ENCODE results near the gene ZNF184. TPM values are rescaled to one million over a fixed set of nuclear protein-coding genes. Genes with fewer than 3 reads are reported as not detected.

The ZNF184 gene
- total and polyA plus RNA-seq, 10 of the 15 experiments (the other 5 are each of a cell fraction or from before 2014, with no cell fraction given): 4.1 to 15.1 (median 8.3) TPM

DNA sequence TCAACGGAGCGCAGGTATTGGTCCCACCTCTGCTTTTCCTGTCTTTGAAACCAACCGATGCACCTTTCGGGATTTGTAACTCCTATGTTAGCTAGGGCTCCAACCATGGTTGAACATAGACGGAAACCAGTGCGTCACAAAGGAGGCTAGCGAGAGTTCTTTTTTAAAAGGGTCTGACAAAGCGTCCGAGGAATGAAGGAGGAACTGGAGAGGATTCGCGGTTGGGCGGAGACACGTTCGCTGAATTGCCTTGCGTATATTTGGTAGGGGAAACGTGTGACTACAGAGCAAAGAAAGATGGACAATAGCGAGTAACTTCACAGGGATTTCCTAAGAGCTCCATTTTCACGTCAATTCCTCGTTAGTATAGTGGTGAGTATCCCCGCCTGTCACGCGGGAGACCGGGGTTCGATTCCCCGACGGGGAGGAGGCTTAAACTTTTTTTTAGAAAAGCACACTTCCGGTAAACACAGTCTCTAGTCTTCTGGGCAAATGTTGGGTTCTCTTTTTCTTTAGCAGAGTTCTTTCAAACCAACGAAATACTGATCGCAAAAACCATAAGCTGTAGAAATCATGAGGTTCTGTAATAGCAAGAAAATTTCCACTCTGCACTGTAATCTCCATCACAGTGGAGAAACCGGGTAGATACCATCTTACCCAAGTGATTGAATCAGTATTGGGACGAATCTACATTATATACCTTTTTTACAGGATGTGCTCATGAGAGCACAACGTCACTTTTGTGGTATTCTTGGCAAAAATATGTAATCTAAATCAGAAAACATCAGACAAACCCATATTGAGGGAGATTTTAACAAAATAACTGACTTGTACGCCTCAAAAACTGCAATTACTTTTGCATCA is 6.6 kb upstream of the ZNF184 start (continued):
- TF ChIP-seq, protein P1, sequence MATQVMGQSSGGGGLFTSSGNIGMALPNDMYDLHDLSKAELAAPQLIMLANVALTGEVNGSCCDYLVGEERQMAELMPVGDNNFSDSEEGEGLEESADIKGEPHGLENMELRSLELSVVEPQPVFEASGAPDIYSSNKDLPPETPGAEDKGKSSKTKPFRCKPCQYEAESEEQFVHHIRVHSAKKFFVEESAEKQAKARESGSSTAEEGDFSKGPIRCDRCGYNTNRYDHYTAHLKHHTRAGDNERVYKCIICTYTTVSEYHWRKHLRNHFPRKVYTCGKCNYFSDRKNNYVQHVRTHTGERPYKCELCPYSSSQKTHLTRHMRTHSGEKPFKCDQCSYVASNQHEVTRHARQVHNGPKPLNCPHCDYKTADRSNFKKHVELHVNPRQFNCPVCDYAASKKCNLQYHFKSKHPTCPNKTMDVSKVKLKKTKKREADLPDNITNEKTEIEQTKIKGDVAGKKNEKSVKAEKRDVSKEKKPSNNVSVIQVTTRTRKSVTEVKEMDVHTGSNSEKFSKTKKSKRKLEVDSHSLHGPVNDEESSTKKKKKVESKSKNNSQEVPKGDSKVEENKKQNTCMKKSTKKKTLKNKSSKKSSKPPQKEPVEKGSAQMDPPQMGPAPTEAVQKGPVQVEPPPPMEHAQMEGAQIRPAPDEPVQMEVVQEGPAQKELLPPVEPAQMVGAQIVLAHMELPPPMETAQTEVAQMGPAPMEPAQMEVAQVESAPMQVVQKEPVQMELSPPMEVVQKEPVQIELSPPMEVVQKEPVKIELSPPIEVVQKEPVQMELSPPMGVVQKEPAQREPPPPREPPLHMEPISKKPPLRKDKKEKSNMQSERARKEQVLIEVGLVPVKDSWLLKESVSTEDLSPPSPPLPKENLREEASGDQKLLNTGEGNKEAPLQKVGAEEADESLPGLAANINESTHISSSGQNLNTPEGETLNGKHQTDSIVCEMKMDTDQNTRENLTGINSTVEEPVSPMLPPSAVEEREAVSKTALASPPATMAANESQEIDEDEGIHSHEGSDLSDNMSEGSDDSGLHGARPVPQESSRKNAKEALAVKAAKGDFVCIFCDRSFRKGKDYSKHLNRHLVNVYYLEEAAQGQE (IDR thresholded peaks at IDR 0.05; ENCODE audit: low read depth, low read length): no peak
- TF ChIP-seq JUNB (IDR thresholded peaks at IDR 0.05): 0 out of 2 replicates have a peak, but pooled peaks have one; percentile 17
- TF ChIP-seq, protein P2, sequence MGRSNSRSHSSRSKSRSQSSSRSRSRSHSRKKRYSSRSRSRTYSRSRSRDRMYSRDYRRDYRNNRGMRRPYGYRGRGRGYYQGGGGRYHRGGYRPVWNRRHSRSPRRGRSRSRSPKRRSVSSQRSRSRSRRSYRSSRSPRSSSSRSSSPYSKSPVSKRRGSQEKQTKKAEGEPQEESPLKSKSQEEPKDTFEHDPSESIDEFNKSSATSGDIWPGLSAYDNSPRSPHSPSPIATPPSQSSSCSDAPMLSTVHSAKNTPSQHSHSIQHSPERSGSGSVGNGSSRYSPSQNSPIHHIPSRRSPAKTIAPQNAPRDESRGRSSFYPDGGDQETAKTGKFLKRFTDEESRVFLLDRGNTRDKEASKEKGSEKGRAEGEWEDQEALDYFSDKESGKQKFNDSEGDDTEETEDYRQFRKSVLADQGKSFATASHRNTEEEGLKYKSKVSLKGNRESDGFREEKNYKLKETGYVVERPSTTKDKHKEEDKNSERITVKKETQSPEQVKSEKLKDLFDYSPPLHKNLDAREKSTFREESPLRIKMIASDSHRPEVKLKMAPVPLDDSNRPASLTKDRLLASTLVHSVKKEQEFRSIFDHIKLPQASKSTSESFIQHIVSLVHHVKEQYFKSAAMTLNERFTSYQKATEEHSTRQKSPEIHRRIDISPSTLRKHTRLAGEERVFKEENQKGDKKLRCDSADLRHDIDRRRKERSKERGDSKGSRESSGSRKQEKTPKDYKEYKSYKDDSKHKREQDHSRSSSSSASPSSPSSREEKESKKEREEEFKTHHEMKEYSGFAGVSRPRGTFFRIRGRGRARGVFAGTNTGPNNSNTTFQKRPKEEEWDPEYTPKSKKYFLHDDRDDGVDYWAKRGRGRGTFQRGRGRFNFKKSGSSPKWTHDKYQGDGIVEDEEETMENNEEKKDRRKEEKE (IDR thresholded peaks at IDR 0.05): no peak
- TF ChIP-seq ZNF207 (IDR thresholded peaks at IDR 0.05; ENCODE audit: borderline replicate concordance): peak; percentile 90
- TF ChIP-seq SREBF1 (IDR thresholded peaks at IDR 0.05; ENCODE audit: low read length): 0 out of 2 replicates have a peak, but pooled peaks have one; percentile 39
- TF ChIP-seq, protein P3, sequence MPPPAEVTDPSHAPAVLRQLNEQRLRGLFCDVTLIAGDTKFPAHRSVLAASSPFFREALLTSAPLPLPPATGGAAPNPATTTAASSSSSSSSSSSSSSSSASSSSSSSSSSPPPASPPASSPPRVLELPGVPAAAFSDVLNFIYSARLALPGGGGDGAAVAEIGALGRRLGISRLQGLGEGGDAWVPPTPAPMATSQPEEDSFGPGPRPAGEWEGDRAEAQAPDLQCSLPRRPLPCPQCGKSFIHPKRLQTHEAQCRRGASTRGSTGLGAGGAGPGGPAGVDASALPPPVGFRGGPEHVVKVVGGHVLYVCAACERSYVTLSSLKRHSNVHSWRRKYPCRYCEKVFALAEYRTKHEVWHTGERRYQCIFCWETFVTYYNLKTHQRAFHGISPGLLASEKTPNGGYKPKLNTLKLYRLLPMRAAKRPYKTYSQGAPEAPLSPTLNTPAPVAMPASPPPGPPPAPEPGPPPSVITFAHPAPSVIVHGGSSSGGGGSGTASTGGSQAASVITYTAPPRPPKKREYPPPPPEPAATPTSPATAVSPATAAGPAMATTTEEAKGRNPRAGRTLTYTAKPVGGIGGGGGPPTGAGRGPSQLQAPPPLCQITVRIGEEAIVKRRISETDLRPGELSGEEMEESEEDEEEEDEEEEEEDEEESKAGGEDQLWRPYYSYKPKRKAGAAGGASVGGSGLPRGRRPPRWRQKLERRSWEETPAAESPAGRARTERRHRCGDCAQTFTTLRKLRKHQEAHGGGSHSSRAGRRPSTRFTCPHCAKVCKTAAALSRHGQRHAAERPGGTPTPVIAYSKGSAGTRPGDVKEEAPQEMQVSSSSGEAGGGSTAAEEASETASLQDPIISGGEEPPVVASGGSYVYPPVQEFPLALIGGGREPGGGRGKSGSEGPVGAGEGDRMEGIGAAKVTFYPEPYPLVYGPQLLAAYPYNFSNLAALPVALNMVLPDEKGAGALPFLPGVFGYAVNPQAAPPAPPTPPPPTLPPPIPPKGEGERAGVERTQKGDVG (CRISPR knock-in tag; IDR thresholded peaks at IDR 0.05): no peak; the same call in 1 of the 2 replicates
- TF ChIP-seq, protein P4, sequence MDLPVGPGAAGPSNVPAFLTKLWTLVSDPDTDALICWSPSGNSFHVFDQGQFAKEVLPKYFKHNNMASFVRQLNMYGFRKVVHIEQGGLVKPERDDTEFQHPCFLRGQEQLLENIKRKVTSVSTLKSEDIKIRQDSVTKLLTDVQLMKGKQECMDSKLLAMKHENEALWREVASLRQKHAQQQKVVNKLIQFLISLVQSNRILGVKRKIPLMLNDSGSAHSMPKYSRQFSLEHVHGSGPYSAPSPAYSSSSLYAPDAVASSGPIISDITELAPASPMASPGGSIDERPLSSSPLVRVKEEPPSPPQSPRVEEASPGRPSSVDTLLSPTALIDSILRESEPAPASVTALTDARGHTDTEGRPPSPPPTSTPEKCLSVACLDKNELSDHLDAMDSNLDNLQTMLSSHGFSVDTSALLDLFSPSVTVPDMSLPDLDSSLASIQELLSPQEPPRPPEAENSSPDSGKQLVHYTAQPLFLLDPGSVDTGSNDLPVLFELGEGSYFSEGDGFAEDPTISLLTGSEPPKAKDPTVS (IDR thresholded peaks at IDR 0.05; ENCODE audit: low read depth, low read length): no peak
- TF ChIP-seq EGR1 (IDR thresholded peaks at IDR 0.05; ENCODE audit: borderline replicate concordance in 1 of 2, low read depth in 2 of 2, low read length in 2 of 2): no peak
- TF ChIP-seq NFIC (IDR thresholded peaks at IDR 0.05; ENCODE audit: low read depth, low read length): 0 out of 2 replicates have a peak, but pooled peaks have one; percentile 56
- TF ChIP-seq, protein P5, sequence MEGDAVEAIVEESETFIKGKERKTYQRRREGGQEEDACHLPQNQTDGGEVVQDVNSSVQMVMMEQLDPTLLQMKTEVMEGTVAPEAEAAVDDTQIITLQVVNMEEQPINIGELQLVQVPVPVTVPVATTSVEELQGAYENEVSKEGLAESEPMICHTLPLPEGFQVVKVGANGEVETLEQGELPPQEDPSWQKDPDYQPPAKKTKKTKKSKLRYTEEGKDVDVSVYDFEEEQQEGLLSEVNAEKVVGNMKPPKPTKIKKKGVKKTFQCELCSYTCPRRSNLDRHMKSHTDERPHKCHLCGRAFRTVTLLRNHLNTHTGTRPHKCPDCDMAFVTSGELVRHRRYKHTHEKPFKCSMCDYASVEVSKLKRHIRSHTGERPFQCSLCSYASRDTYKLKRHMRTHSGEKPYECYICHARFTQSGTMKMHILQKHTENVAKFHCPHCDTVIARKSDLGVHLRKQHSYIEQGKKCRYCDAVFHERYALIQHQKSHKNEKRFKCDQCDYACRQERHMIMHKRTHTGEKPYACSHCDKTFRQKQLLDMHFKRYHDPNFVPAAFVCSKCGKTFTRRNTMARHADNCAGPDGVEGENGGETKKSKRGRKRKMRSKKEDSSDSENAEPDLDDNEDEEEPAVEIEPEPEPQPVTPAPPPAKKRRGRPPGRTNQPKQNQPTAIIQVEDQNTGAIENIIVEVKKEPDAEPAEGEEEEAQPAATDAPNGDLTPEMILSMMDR (IDR thresholded peaks at IDR 0.05 in 2 of 3, conservative IDR thresholded peaks at IDR 0.05 in 1 of 3; ENCODE audit: control insufficient read depth in 2 of 3, extremely low read depth in 1 of 3, insufficient read depth in 1 of 3, low read depth in 3 of 3, low read length in 3 of 3): no peak
- TF ChIP-seq, protein P6, sequence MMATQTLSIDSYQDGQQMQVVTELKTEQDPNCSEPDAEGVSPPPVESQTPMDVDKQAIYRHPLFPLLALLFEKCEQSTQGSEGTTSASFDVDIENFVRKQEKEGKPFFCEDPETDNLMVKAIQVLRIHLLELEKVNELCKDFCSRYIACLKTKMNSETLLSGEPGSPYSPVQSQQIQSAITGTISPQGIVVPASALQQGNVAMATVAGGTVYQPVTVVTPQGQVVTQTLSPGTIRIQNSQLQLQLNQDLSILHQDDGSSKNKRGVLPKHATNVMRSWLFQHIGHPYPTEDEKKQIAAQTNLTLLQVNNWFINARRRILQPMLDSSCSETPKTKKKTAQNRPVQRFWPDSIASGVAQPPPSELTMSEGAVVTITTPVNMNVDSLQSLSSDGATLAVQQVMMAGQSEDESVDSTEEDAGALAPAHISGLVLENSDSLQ (IDR thresholded peaks at IDR 0.05): peak; percentile 63; the same call in 1 of the 2 replicates
- TF ChIP-seq CHD1 (IDR thresholded peaks at IDR 0.05; ENCODE audit: low read depth, low read length): no peak

Data from GM12878 (cell line).